ENCODE results near the gene HTR2B. TPM values are rescaled to one million over a fixed set of nuclear protein-coding genes. Genes with fewer than 3 reads are reported as not detected.
"Not testable (repeated sequence)": the region's sequence is repeated elsewhere in the genome, so short reads cannot be mapped to it uniquely, and the experiment has no call there.

HTR2B gene
- total RNA-seq, 3 donors from 2014 or later = 0.08 to 0.23 TPM; not detected in 1

- DNase-seq = no peak
- ATAC-seq = no peak
- H3K4me3 Mint-ChIP-seq = no peak overlapping the region
- H3K27me3 Mint-ChIP-seq (ENCODE audit: low read depth) = no peaks in the 10 kb centered on the region
- H3K9me3 Mint-ChIP-seq = no peaks in the 10 kb centered on the region
- no peaks in the 10 kb centered on the region for H3K4me1 Mint-ChIP-seq (ENCODE audit: low read depth)
- H3K36me3 Mint-ChIP-seq (ENCODE audit: insufficient read depth) = peaks cover 33% of the 10 kb centered on the region
Measured at GRCh38 chr2:231152800-231153557, 28.1 kb upstream of the HTR2B start.

GRCh38 chr2:231146665-231147064, 21.8 kb upstream of the HTR2B start:
- DNase-seq (no peak), ATAC-seq (no peak)
- H3K36me3 Mint-ChIP-seq (ENCODE audit: insufficient read depth) = peaks cover 37% of the 10 kb centered on the region
- no peak overlapping the region for H3K4me3 Mint-ChIP-seq
- H3K4me1 Mint-ChIP-seq (ENCODE audit: low read depth) = no peaks in the 10 kb centered on the region
- H3K27me3 Mint-ChIP-seq (ENCODE audit: low read depth) = no peaks in the 10 kb centered on the region
- no peaks in the 10 kb centered on the region for H3K9me3 Mint-ChIP-seq

GRCh38 chr2:231144896-231145295, 20.1 kb upstream of the HTR2B start:
- peaks cover 36% of the 10 kb centered on the region for H3K36me3 Mint-ChIP-seq (ENCODE audit: insufficient read depth)
- DNase-seq = no peak
- no peak overlapping the region for H3K4me3 Mint-ChIP-seq
- H3K27me3 Mint-ChIP-seq (ENCODE audit: low read depth) = no peaks in the 10 kb centered on the region
- no peaks in the 10 kb centered on the region for H3K9me3 Mint-ChIP-seq
- no peaks in the 10 kb centered on the region for H3K4me1 Mint-ChIP-seq (ENCODE audit: low read depth)
- no peak for ATAC-seq

GRCh38 chr2:231140808-231141207, 16.0 kb upstream of the HTR2B start:
- H3K4me3 Mint-ChIP-seq; ATAC-seq; H3K4me1 Mint-ChIP-seq (ENCODE audit: low read depth); H3K27me3 Mint-ChIP-seq (ENCODE audit: low read depth); H3K9me3 Mint-ChIP-seq; DNase-seq: not testable (repeated sequence)
- H3K36me3 Mint-ChIP-seq (ENCODE audit: insufficient read depth) = peaks cover 11% of the 10 kb centered on the region

- H3K27me3 Mint-ChIP-seq (ENCODE audit: low read depth) = no peaks in the 10 kb centered on the region
- ATAC-seq (no peak), DNase-seq (no peak)
- H3K4me3 Mint-ChIP-seq = no peak overlapping the region
- peaks cover 6% of the 10 kb centered on the region for H3K36me3 Mint-ChIP-seq (ENCODE audit: insufficient read depth)
- no peaks in the 10 kb centered on the region for H3K9me3 Mint-ChIP-seq
- no peaks in the 10 kb centered on the region for H3K4me1 Mint-ChIP-seq (ENCODE audit: low read depth)
Measured at GRCh38 chr2:231139796-231140195, 15.0 kb upstream of the HTR2B start.

GRCh38 chr2:231138699-231139098, 13.9 kb upstream of the HTR2B start:
- Mint-ChIP-seq H3K9me3 (no peaks in the 10 kb centered on the region), H3K4me1 (ENCODE audit: low read depth) (no peaks in the 10 kb centered on the region), H3K4me3 (no peak overlapping the region), H3K36me3 (ENCODE audit: insufficient read depth) (peaks cover 3% of the 10 kb centered on the region), H3K27me3 (ENCODE audit: low read depth) (no peaks in the 10 kb centered on the region)
- ATAC-seq (no peak), DNase-seq (no peak)

GRCh38 chr2:231134910-231135655, 10.2 kb upstream of the HTR2B start:
- H3K36me3 Mint-ChIP-seq (ENCODE audit: insufficient read depth) = peaks cover 9% of the 10 kb centered on the region
- no peak for ATAC-seq
- H3K4me1 Mint-ChIP-seq (ENCODE audit: low read depth) = peaks cover 4% of the 10 kb centered on the region

GRCh38 chr2:231133365-231134099, 8.7 kb upstream of the HTR2B start:
- Mint-ChIP-seq H3K9me3 (no peaks in the 10 kb centered on the region), H3K36me3 (ENCODE audit: insufficient read depth) (peaks cover 7% of the 10 kb centered on the region), H3K4me3 (no peak overlapping the region), H3K4me1 (ENCODE audit: low read depth) (peaks cover 4% of the 10 kb centered on the region), H3K27me3 (ENCODE audit: low read depth) (no peaks in the 10 kb centered on the region)
- no peak for DNase-seq
- ATAC-seq = no peak

More at GRCh38 chr2:231134910-231135655, 10.2 kb upstream of the HTR2B start:
- no peak for DNase-seq
- H3K9me3 Mint-ChIP-seq = no peaks in the 10 kb centered on the region
- H3K27me3 Mint-ChIP-seq (ENCODE audit: low read depth) = no peaks in the 10 kb centered on the region
- no peak overlapping the region for H3K4me3 Mint-ChIP-seq

- Mint-ChIP-seq H3K4me3 (no peak overlapping the region), H3K4me1 (ENCODE audit: low read depth) (peaks cover 4% of the 10 kb centered on the region), H3K36me3 (ENCODE audit: insufficient read depth) (peaks cover 11% of the 10 kb centered on the region), H3K27me3 (ENCODE audit: low read depth) (no peaks in the 10 kb centered on the region), H3K9me3 (no peaks in the 10 kb centered on the region)
- no peak for DNase-seq
- no peak for ATAC-seq
Measured at GRCh38 chr2:231132129-231132528, 7.3 kb upstream of the HTR2B start.

- Mint-ChIP-seq H3K9me3 (no peaks in the 10 kb centered on the region), H3K27me3 (ENCODE audit: low read depth) (no peaks in the 10 kb centered on the region), H3K36me3 (ENCODE audit: insufficient read depth) (peaks cover 13% of the 10 kb centered on the region), H3K4me3 (no peak overlapping the region), H3K4me1 (ENCODE audit: low read depth) (peaks cover 4% of the 10 kb centered on the region)
- DNase-seq = no peak
- no peak for ATAC-seq
Measured at GRCh38 chr2:231130336-231131056, 5.7 kb upstream of the HTR2B start.

- ATAC-seq = no peak
Measured at GRCh38 chr2:231129216-231129615, 4.4 kb upstream of the HTR2B start.

GRCh38 chr2:231128541-231128940, 3.7 kb upstream of the HTR2B start:
- Mint-ChIP-seq H3K9me3 (no peaks in the 10 kb centered on the region), H3K4me1 (ENCODE audit: low read depth) (peaks cover 21% of the 10 kb centered on the region), H3K27me3 (ENCODE audit: low read depth) (no peaks in the 10 kb centered on the region), H3K36me3 (ENCODE audit: insufficient read depth) (peaks cover 13% of the 10 kb centered on the region), H3K4me3 (no peak overlapping the region)
- no peak for DNase-seq
- ATAC-seq = no peak

More at GRCh38 chr2:231129216-231129615, 4.4 kb upstream of the HTR2B start:
- Mint-ChIP-seq H3K9me3 (no peaks in the 10 kb centered on the region), H3K4me3 (no peak overlapping the region), H3K4me1 (ENCODE audit: low read depth) (peaks cover 14% of the 10 kb centered on the region), H3K27me3 (ENCODE audit: low read depth) (no peaks in the 10 kb centered on the region), H3K36me3 (ENCODE audit: insufficient read depth) (peaks cover 13% of the 10 kb centered on the region)
- DNase-seq = no peak

- Mint-ChIP-seq H3K27me3 (ENCODE audit: low read depth) (no peaks in the 10 kb centered on the region), H3K4me3 (no peak overlapping the region), H3K9me3 (no peaks in the 10 kb centered on the region), H3K36me3 (ENCODE audit: insufficient read depth) (peaks cover 12% of the 10 kb centered on the region), H3K4me1 (ENCODE audit: low read depth) (peaks cover 25% of the 10 kb centered on the region)
- DNase-seq (no peak), ATAC-seq (no peak)
Measured at GRCh38 chr2:231127936-231128335, 3.1 kb upstream of the HTR2B start.

GRCh38 chr2:231127480-231127879, 2.6 kb upstream of the HTR2B start:
- H3K4me1 Mint-ChIP-seq (ENCODE audit: low read depth) = peaks cover 22% of the 10 kb centered on the region
- no peak overlapping the region for H3K4me3 Mint-ChIP-seq
- H3K9me3 Mint-ChIP-seq = no peaks in the 10 kb centered on the region
- DNase-seq = no peak
- no peaks in the 10 kb centered on the region for H3K27me3 Mint-ChIP-seq (ENCODE audit: low read depth)
- peaks cover 8% of the 10 kb centered on the region for H3K36me3 Mint-ChIP-seq (ENCODE audit: insufficient read depth)
- ATAC-seq = no peak

All from activated T-cell treated with anti-CD3 and anti-CD28 coated beads, Interleukin-2, amount 50 U/mL, for 4 hours (primary cell).